Activated CD8-positive, alpha-beta T cell treated with anti-CD3 and anti-CD28 coated beads for 36 hours (primary cell): ENCODE data around the gene CISTR. TPM values are rescaled to one million over a fixed set of nuclear protein-coding genes. Genes with fewer than 3 reads are reported as not detected.
A peak's percentile ranks its signal among the peaks of the same experiment; 100 is the strongest.

Experiments used
- ATAC-seq: fragments of 200-7000 bp; cut with Tn5 transposase; one replicate; pipeline ENCODE4 v1.10.0; 2021; ENCODE audit warnings: mild to moderate bottlenecking, moderate library complexity
- CTCF ChIA-PET: fragments of 350-600 bp; sonication (Branson Sonifier 250); formaldehyde crosslinking; loops from one replicate; lab custom pipeline; 2021; ENCODE audit warnings: antibody characterized with exemption; lab: Charles Lee
- POLR2A ChIA-PET: fragments of 350-600 bp; sonication (Branson Sonifier 250); formaldehyde crosslinking; loops from one replicate; lab custom pipeline; 2021; ENCODE audit warnings: antibody characterized with exemption; lab: Charles Lee
- DNase-seq: peaks from one replicate; pipeline ENCODE4 v3.0.0-alpha.2; 2020
- H3K27ac Mint-ChIP-seq: one replicate; pipeline ENCODE4 v1.8.0; 2021; ENCODE audit warnings: mild to moderate bottlenecking, mixed read lengths
- H3K27me3 Mint-ChIP-seq: one replicate; pipeline ENCODE4 v1.8.0; 2021; ENCODE audit warnings: mixed read lengths
- H3K36me3 Mint-ChIP-seq: one replicate; pipeline ENCODE4 v1.8.0; 2021; ENCODE audit warnings: low read depth, mixed read lengths
- H3K4me1 Mint-ChIP-seq: one replicate; pipeline ENCODE4 v1.8.0; 2021; ENCODE audit warnings: low read depth, mixed read lengths
- H3K4me3 Mint-ChIP-seq: one replicate; pipeline ENCODE4 v1.8.0; 2021; ENCODE audit warnings: mild to moderate bottlenecking, moderate library complexity, mixed read lengths
- H3K9me3 Mint-ChIP-seq: one replicate; pipeline ENCODE4 v1.8.0; 2021; ENCODE audit warnings: mixed read lengths
- CTCF ChIP-seq: fragments of 200-600 bp; IDR thresholded peaks from one replicate; pipeline ENCODE4 v1.8.0; 2022; ENCODE audit warnings: antibody characterized with exemption, mild to moderate bottlenecking
- intact Hi-C: fragments of 100-400 bp; cut with micrococcal nuclease; formaldehyde crosslinking; loops from one replicate; pipeline ENCODE4 v1.10.0; 2022
- total RNA-seq, 2 experiments: library from RNA; stranded (reverse); gene quantifications; one replicate each; pipeline ENCODE4 v1.2.3, GENCODE V29; 2021

Gene CISTR
- total RNA-seq, 2 experiments from 2014 or later, result not detected

- Mint-ChIP-seq H3K4me3 (peak overlapping the region; percentile 62), H3K4me1 (peaks cover 23% of the 10 kb centered on the region), H3K36me3 (no peaks in the 10 kb centered on the region), H3K27ac (peak overlapping the region; percentile 78), H3K27me3 (peaks cover 25% of the 10 kb centered on the region), H3K9me3 (no peaks in the 10 kb centered on the region)
- ChIA-PET POLR2A (interaction anchor here (1.2 to 1.5 kb wide), 3 partner anchors 8 to 30 kb away, joined by 3 to 8 read pairs (median 4); no protein-coding TSS in a partner anchor), CTCF (interaction anchor here (0.9 to 8.0 kb wide), 32 partner anchors 9 to 296 kb away, joined by 3 to 154 read pairs (median 5); partner anchors contain the start of genes ATP5MC2, CALCOCO1 and HOXC10)
- ATAC-seq (peak; percentile 24), DNase-seq (peak; percentile 29)
- no peak for TF ChIP-seq CTCF
- intact Hi-C loops, result no loop called here
Observed at GRCh38 chr12:53756300-53757100, 4.7 kb upstream of the CISTR start.

- ATAC-seq, result no peak
- POLR2A ChIA-PET, result no interaction called here
- Mint-ChIP-seq H3K36me3 (no peaks in the 10 kb centered on the region), H3K27ac (peak overlapping the region; percentile 49), H3K27me3 (peaks cover 21% of the 10 kb centered on the region), H3K4me1 (peaks cover 23% of the 10 kb centered on the region), H3K9me3 (no peaks in the 10 kb centered on the region), H3K4me3 (peak overlapping the region; percentile 4)
- TF ChIP-seq CTCF, result no peak
- intact Hi-C loops, result no loop called here
- CTCF ChIA-PET, result interaction anchor here (0.8 to 8.0 kb wide), 12 partner anchors 11 to 232 kb away, joined by 3 to 154 read pairs (median 4); partner anchors contain the start of gene ATP5MC2
- DNase-seq, result no peak
Observed at GRCh38 chr12:53755893-53756292, 4.1 kb upstream of the CISTR start.

- ChIA-PET POLR2A (no interaction called here), CTCF (interaction anchor here (0.8 to 8.0 kb wide), 10 partner anchors 11 to 133 kb away, joined by 3 to 154 read pairs (median 4); partner anchors contain the start of gene ATP5MC2)
- intact Hi-C loops, result no loop called here
- TF ChIP-seq CTCF, result no peak
- ATAC-seq (no peak), DNase-seq (no peak)
- Mint-ChIP-seq H3K27ac (no peak overlapping the region), H3K4me3 (no peak overlapping the region), H3K4me1 (peaks cover 23% of the 10 kb centered on the region), H3K27me3 (peaks cover 21% of the 10 kb centered on the region), H3K36me3 (no peaks in the 10 kb centered on the region), H3K9me3 (no peaks in the 10 kb centered on the region)
Observed at GRCh38 chr12:53755451-53755891, 3.7 kb upstream of the CISTR start.

- Mint-ChIP-seq H3K27me3 (peaks cover 20% of the 10 kb centered on the region), H3K4me3 (no peak overlapping the region), H3K9me3 (no peaks in the 10 kb centered on the region), H3K4me1 (peaks cover 23% of the 10 kb centered on the region), H3K36me3 (no peaks in the 10 kb centered on the region), H3K27ac (no peak overlapping the region)
- no peak for TF ChIP-seq CTCF
- ATAC-seq (no peak), DNase-seq (no peak)
- intact Hi-C loops, result no loop called here
- ChIA-PET CTCF (interaction anchor here (1.0 to 8.0 kb wide), 7 partner anchors 10 to 80 kb away, joined by 3 to 154 read pairs (median 4); partner anchors contain the start of gene ATP5MC2), POLR2A (no interaction called here)
Observed at GRCh38 chr12:53754633-53755264, 3.0 kb upstream of the CISTR start.
